OCI-LY1 (cell line): ENCODE measurements around the gene WNT2B.

Source experiments
- H2AFZ ChIP-seq: fragments of 200-600 bp; sonication (generic), shearing (Covaris generic); 2 replicates; pipeline ENCODE4 v1.6.0; 2014; ENCODE audit warnings: antibody characterized with exemption, mild to moderate bottlenecking, low read length
- H3F3A ChIP-seq: fragments of 200-600 bp; sonication (generic), shearing (Covaris generic); 2 replicates; pipeline ENCODE4 v1.6.0; 2014; ENCODE audit warnings: mild to moderate bottlenecking, antibody characterized with exemption, low read length, moderate library complexity; ENCODE audit not compliant: insufficient read depth
- H3K27ac ChIP-seq: fragments of 200-600 bp; sonication (generic); 2 replicates; pipeline ENCODE4 v1.5.1; 2014; ENCODE audit warnings: low read length, mixed run types, mild to moderate bottlenecking, low read depth; ENCODE audit not compliant: poor library complexity, severe bottlenecking
- H3K27me3 ChIP-seq: fragments of 200-600 bp; sonication (generic); 2 replicates; pipeline ENCODE4 v1.6.0; 2014; ENCODE audit warnings: antibody characterized with exemption, mild to moderate bottlenecking, low read length, moderate library complexity; ENCODE audit not compliant: insufficient read depth
- H3K36me3 ChIP-seq: fragments of 200-600 bp; sonication (generic); 2 replicates; pipeline ENCODE4 v1.6.1; 2014; ENCODE audit warnings: mild to moderate bottlenecking, antibody characterized with exemption, low read length, moderate library complexity, mixed read lengths; ENCODE audit not compliant: insufficient read depth
- H3K4me1 ChIP-seq: fragments of 200-600 bp; sonication (generic); 2 replicates; pipeline ENCODE4 v1.5.1; 2014; ENCODE audit warnings: mild to moderate bottlenecking, low read length, moderate library complexity; ENCODE audit not compliant: insufficient read depth, severe bottlenecking
- H3K4me2 ChIP-seq: fragments of 200-600 bp; sonication (generic), shearing (Covaris generic); 2 replicates; pipeline ENCODE4 v1.6.1; 2014; ENCODE audit warnings: low read length
- H3K4me3 ChIP-seq: fragments of 200-600 bp; sonication (generic); 2 replicates; pipeline ENCODE4 v1.5.1; 2014; ENCODE audit warnings: low read length, low read depth, mild to moderate bottlenecking, mixed read lengths; ENCODE audit not compliant: poor library complexity, severe bottlenecking
- H3K79me2 ChIP-seq: fragments of 200-600 bp; shearing (Covaris generic); 2 replicates; pipeline ENCODE4 v1.6.1; 2016; ENCODE audit warnings: mixed run types, low read length, mixed read lengths; ENCODE audit not compliant: insufficient read depth
- H3K9ac ChIP-seq: fragments of 200-600 bp; sonication (generic), shearing (Covaris generic); 2 replicates; pipeline ENCODE4 v1.6.1; 2014; ENCODE audit warnings: mild to moderate bottlenecking, low read length, mixed read lengths
- H3K9me2 ChIP-seq: fragments of 200-600 bp; sonication (generic), shearing (Covaris generic); 2 replicates; pipeline ENCODE4 v1.6.1; 2014; ENCODE audit warnings: low read depth, mild to moderate bottlenecking, low read length, mixed read lengths
- H3K9me3 ChIP-seq: fragments of 200-600 bp; shearing (Covaris generic); 2 replicates; pipeline ENCODE4 v1.6.1; 2014; ENCODE audit warnings: low read length, mixed read lengths
- H4K20me1 ChIP-seq: fragments of 200-600 bp; sonication (generic), shearing (Covaris generic); 2 replicates; pipeline ENCODE4 v1.6.0; 2016; ENCODE audit warnings: mild to moderate bottlenecking, low read length; ENCODE audit not compliant: insufficient read depth
- EZH2 ChIP-seq: fragments of 200-600 bp; sonication (generic), shearing (Covaris generic); IDR thresholded peaks from 2 replicates; pipeline ENCODE4 v1.8.0; 2017; ENCODE audit warnings: borderline replicate concordance, mixed run types, mild to moderate bottlenecking, antibody characterized with exemption, low read length, moderate library complexity, mixed read lengths
- TF ChIP-seq, protein P1 (sequence below): fragments of 200-600 bp; sonication (generic), shearing (Covaris generic); IDR thresholded peaks from 2 replicates; pipeline ENCODE4 v1.5.1; 2017; ENCODE audit warnings: mild to moderate bottlenecking, antibody characterized with exemption, low read length, moderate library complexity, mixed read lengths

The WNT2B gene

DNA sequence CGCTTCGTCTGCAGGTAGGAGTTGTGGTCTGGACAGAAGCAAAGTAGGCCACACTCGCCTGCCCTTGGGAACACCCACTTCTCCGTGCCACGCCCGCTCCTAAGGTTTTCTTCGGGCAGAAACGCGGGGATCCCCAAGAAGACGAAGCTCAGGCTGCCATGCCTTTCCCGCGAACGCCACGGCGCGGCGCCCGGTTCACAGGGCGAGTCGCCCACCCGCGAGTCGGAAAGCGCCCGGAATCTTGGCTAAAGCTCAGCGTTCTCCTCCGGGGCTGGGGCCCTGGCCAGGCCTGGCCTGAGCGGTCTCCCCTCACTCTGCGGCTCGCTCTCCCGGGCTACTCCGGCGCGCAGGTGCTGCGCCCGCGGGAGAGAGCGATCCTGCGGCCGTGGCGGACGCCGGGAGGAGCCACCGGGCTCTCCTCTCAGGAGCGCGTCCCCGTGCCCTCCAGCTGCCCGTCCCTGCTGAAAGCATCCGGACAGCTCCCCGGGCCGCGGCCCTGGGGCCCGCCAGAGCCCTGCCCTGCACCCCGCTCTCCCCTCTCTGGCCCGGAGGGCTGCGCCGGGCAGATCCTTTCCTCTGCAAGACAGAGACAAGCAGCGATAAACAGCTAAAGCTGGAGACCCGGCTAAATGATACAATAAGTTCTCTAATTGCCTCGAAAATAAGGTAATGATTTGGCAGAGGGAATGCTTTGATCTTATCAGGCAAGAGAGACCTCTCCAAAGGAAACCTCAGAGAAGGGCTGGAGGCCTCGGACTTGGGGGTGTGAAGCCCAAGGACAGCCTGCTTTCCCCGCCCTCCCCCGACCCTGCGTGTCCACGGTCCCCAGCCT lies 6.7 kb upstream of the WNT2B start:
- peak overlapping the region; percentile 50 for H3K4me3 ChIP-seq

DNA sequence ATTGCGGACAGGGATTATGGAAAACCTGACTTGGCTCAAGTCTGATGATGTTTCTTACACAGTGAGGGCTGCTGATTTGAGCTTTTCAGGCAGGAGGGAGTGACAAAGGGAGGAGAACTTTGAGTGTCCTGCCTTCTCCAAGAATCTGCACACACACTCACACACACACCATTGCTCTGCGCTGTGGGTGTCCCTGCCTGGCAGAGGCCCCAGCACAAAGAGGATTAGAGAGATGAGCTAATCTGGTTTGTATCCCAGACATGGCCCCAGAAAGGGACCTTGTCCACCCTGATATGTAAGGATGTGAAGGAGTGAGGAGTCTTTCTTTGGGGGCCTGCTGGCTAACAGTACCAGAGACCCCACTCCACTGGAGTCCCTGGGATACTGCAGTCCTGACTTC lies 5.9 kb upstream of the WNT2B start:
- Histone ChIP-seq H2AFZ (no peak overlapping the region), H3K27me3 (0 out of 2 replicates have a peak, but pooled peaks cover 8% of the 10 kb centered on the region), H3K9ac (no peak overlapping the region), H3K9me2 (no peaks in the 10 kb centered on the region), H3K36me3 (no peaks in the 10 kb centered on the region), H4K20me1 (no peaks in the 10 kb centered on the region), H3K79me2 (no peaks in the 10 kb centered on the region), H3K4me3 (no peak overlapping the region), H3K27ac (no peak overlapping the region), H3K9me3 (no peaks in the 10 kb centered on the region), H3F3A (no peaks in the 10 kb centered on the region), H3K4me1 (peaks cover 11% of the 10 kb centered on the region), H3K4me2 (no peak overlapping the region)
- TF ChIP-seq EZH2 = no peak
- TF ChIP-seq, protein P1, sequence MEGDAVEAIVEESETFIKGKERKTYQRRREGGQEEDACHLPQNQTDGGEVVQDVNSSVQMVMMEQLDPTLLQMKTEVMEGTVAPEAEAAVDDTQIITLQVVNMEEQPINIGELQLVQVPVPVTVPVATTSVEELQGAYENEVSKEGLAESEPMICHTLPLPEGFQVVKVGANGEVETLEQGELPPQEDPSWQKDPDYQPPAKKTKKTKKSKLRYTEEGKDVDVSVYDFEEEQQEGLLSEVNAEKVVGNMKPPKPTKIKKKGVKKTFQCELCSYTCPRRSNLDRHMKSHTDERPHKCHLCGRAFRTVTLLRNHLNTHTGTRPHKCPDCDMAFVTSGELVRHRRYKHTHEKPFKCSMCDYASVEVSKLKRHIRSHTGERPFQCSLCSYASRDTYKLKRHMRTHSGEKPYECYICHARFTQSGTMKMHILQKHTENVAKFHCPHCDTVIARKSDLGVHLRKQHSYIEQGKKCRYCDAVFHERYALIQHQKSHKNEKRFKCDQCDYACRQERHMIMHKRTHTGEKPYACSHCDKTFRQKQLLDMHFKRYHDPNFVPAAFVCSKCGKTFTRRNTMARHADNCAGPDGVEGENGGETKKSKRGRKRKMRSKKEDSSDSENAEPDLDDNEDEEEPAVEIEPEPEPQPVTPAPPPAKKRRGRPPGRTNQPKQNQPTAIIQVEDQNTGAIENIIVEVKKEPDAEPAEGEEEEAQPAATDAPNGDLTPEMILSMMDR = no peak

More for the DNA sequence above, 6.7 kb upstream of the WNT2B start:
- no peaks in the 10 kb centered on the region for H4K20me1 ChIP-seq
- no peak overlapping the region; the same call in 1 of the 2 replicates for H3K9ac ChIP-seq
- no peaks in the 10 kb centered on the region for H3F3A ChIP-seq
- no peaks in the 10 kb centered on the region for H3K79me2 ChIP-seq
- H3K27ac ChIP-seq = no peak overlapping the region
- 0 out of 2 replicates have a peak, but pooled peaks cover 4% of the 10 kb centered on the region for H3K27me3 ChIP-seq
- TF ChIP-seq, protein P1 = peak; percentile 64
- TF ChIP-seq EZH2 = no peak
- no peak overlapping the region for H2AFZ ChIP-seq
- no peaks in the 10 kb centered on the region for H3K9me3 ChIP-seq
- peak overlapping the region; percentile 63 for H3K4me2 ChIP-seq
- H3K4me1 ChIP-seq = peaks cover 7% of the 10 kb centered on the region
- no peaks in the 10 kb centered on the region for H3K9me2 ChIP-seq
- H3K36me3 ChIP-seq = no peaks in the 10 kb centered on the region

GRCh38 chr1:112504001-112504660 lies 4.6 kb upstream of the WNT2B start:
- H3K4me2 ChIP-seq = no peak overlapping the region
- no peaks in the 10 kb centered on the region for H4K20me1 ChIP-seq
- no peak overlapping the region for H3K9ac ChIP-seq
- H3K9me2 ChIP-seq = no peaks in the 10 kb centered on the region
- H2AFZ ChIP-seq = no peak overlapping the region
- H3K9me3 ChIP-seq = no peaks in the 10 kb centered on the region
- H3K4me1 ChIP-seq = peaks cover 19% of the 10 kb centered on the region
- no peaks in the 10 kb centered on the region for H3K79me2 ChIP-seq
- no peak overlapping the region for H3K27ac ChIP-seq
- H3K27me3 ChIP-seq = 0 out of 2 replicates have a peak, but pooled peaks cover 8% of the 10 kb centered on the region
- TF ChIP-seq EZH2 = no peak
- TF ChIP-seq, protein P1 = no peak
- H3K4me3 ChIP-seq = no peak overlapping the region
- no peaks in the 10 kb centered on the region for H3K36me3 ChIP-seq
- no peaks in the 10 kb centered on the region for H3F3A ChIP-seq
